Stimulated activated naive B cell treated with anti-CD40 and anti-IgM and Interleukin-4, amounts not matched to agents 10 μg/mL and 1 μg/mL and 100 μg/mL, for 72 hours (primary cell): ENCODE results near the gene PSMD3.
"Not testable (repeated sequence)": the region's sequence is repeated elsewhere in the genome, so short reads cannot be mapped to it uniquely, and the experiment has no call there.

ENCODE experiments used
- ATAC-seq, 2 donors: fragments of 150-1000 bp; cut with Tn5 transposase; replicated peaks; 2 replicates each; pipeline ENCODE4 v1.10.0; 2021; ENCODE audit warnings: moderate library complexity in 1 of 2
- DNase-seq: peaks from one replicate; pipeline ENCODE4 v3.0.0; 2021
- H3K27ac Mint-ChIP-seq: one replicate; pipeline ENCODE4 v1.8.0; 2022; ENCODE audit warnings: mild to moderate bottlenecking, mixed read lengths
- H3K27me3 Mint-ChIP-seq, 2 donors: one replicate each; pipeline ENCODE4 v1.8.0; 2022; ENCODE audit warnings: mixed read lengths in 2 of 2
- H3K36me3 Mint-ChIP-seq, 2 donors: one replicate each; pipeline ENCODE4 v1.8.0; 2022; ENCODE audit warnings: mixed read lengths in 2 of 2, mild to moderate bottlenecking in 1 of 2
- H3K4me1 Mint-ChIP-seq, 2 donors: one replicate each; pipeline ENCODE4 v1.8.0; 2022; ENCODE audit warnings: mixed read lengths in 2 of 2, mild to moderate bottlenecking in 1 of 2
- H3K4me3 Mint-ChIP-seq, 2 donors: one replicate each; pipeline ENCODE4 v1.8.0; 2022; ENCODE audit warnings: mild to moderate bottlenecking in 2 of 2, mixed read lengths in 2 of 2, moderate library complexity in 1 of 2
- H3K9me3 Mint-ChIP-seq, 2 donors: one replicate each; pipeline ENCODE4 v1.8.0; 2022; ENCODE audit warnings: mixed read lengths in 2 of 2, mild to moderate bottlenecking in 1 of 2

Gene PSMD3

GRCh38 chr17:39996800-39997199 lies 16.2 kb downstream of the PSMD3 start:
- Mint-ChIP-seq H3K36me3 (peaks cover 46 to 63% of the 10 kb centered on the region in 2 donors), H3K9me3 (no peaks in the 10 kb centered on the region), H3K27ac (no peak overlapping the region), H3K4me1 (peaks cover 5 to 8% of the 10 kb centered on the region in 2 donors), H3K4me3 (no peak overlapping the region), H3K27me3 (no peaks in the 10 kb centered on the region)
- DNase-seq: no peak
- ATAC-seq: no peak

DNA sequence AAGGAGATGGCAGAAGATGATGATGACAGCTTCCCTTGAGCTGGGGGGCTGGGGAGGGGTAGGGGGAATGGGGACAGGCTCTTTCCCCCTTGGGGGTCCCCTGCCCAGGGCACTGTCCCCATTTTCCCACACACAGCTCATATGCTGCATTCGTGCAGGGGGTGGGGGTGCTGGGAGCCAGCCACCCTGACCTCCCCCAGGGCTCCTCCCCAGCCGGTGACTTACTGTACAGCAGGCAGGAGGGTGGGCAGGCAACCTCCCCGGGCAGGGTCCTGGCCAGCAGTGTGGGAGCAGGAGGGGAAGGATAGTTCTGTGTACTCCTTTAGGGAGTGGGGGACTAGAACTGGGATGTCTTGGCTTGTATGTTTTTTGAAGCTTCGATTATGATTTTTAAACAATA lies 16.9 kb downstream of the PSMD3 start:
- DNase-seq (no peak), ATAC-seq (no peak)
- peak overlapping the region; percentile 42 for H3K27ac Mint-ChIP-seq
- H3K36me3 Mint-ChIP-seq: peaks cover 45 to 58% of the 10 kb centered on the region in 2 donors
- H3K4me1 Mint-ChIP-seq: peaks cover 5 to 7% of the 10 kb centered on the region in 2 donors
- H3K4me3 Mint-ChIP-seq: no peak overlapping the region
- no peaks in the 10 kb centered on the region for H3K9me3 Mint-ChIP-seq
- H3K27me3 Mint-ChIP-seq: no peaks in the 10 kb centered on the region

DNA sequence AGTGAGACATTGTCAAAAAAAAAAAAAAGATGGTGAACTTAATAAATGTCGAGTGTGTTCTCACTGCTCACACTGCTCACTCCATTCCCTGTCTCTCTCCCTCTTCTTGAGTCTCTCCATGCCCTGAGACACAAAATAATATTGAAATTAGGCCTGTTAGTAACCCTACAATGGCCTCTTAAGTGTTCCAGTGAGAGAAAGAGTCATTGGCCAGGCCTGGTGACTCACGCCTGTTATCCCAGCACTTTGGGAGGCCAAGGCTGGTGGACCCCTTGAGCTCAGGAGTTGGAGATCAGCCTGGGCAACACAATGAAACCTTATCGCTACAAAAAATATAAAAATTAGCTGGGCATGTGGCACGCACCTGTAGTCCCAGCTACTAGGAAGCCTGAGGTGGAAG lies 18.5 kb downstream of the PSMD3 start:
- H3K27me3 Mint-ChIP-seq: no peaks in the 10 kb centered on the region
- H3K4me1 Mint-ChIP-seq: peaks cover 0 to 3% of the 10 kb centered on the region in 2 donors
- peaks cover 30 to 42% of the 10 kb centered on the region in 2 donors for H3K36me3 Mint-ChIP-seq
- ATAC-seq (no peak), DNase-seq (no peak)
- no peak overlapping the region for H3K4me3 Mint-ChIP-seq
- no peaks in the 10 kb centered on the region for H3K9me3 Mint-ChIP-seq
- peak overlapping the region; percentile 51 for H3K27ac Mint-ChIP-seq

GRCh38 chr17:40000161-40000560 lies 19.6 kb downstream of the PSMD3 start:
- H3K4me3 Mint-ChIP-seq: no peak overlapping the region
- H3K4me1 Mint-ChIP-seq: peaks cover 0 to 3% of the 10 kb centered on the region in 2 donors
- DNase-seq (no peak), ATAC-seq (no peak)
- H3K27me3 Mint-ChIP-seq: no peaks in the 10 kb centered on the region
- H3K36me3 Mint-ChIP-seq: peaks cover 19 to 31% of the 10 kb centered on the region in 2 donors
- no peak overlapping the region for H3K27ac Mint-ChIP-seq
- no peaks in the 10 kb centered on the region for H3K9me3 Mint-ChIP-seq

GRCh38 chr17:40001335-40001734 lies 20.7 kb downstream of the PSMD3 start:
- H3K4me3 Mint-ChIP-seq, DNase-seq, H3K9me3 Mint-ChIP-seq, ATAC-seq, H3K27me3 Mint-ChIP-seq, H3K27ac Mint-ChIP-seq, H3K4me1 Mint-ChIP-seq: not testable (repeated sequence)
- H3K36me3 Mint-ChIP-seq: peaks cover 11 to 22% of the 10 kb centered on the region in 2 donors

GRCh38 chr17:40004072-40004471 lies 23.5 kb downstream of the PSMD3 start:
- ATAC-seq: no peak
- Mint-ChIP-seq H3K27ac (no peak overlapping the region), H3K36me3 (peaks cover 2 to 3% of the 10 kb centered on the region in 2 donors), H3K4me1 (no peaks in the 10 kb centered on the region), H3K9me3 (no peaks in the 10 kb centered on the region), H3K27me3 (no peaks in the 10 kb centered on the region), H3K4me3 (no peak overlapping the region)
- DNase-seq: no peak

DNA sequence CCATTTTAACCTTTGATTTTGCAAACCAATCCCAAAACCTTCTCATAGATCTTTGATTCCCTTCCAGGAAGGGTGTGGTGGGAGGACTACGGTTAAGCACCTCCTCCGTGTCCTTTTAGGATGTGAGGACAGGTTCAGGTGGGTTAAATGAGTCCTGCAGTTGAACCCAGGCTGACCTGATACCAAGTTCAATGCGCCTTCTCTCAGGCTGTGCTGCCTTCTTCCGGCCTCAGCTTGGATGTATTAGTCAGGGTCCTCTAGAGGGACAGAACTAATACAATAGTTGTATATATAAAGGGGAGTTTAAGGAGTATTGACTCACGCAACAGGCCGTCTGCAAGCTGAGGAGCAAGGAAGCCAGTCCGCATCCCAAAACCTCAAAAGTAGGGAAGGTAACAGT lies 24.1 kb downstream of the PSMD3 start:
- H3K36me3 Mint-ChIP-seq: no peaks in the 10 kb centered on the region

DNA sequence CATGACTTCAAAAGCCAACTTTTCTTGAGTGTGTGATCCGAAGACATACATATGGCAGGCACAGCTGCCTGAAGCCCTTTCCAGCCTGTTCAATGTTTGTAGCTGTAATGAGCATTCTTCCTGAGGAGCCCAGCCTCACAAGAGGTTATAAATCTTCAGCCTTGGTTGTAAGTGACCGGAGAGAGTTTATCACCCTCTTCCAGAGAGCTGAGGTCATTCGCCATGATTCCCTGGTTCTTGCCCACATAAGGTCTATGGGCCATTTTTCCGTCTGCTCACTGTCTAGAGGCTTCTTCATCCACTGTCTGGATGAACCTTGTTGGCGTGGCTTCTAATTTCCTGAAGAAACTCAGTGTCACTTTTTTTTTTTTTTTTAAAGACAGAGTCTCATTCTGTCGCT lies 24.9 kb downstream of the PSMD3 start:
- no peaks in the 10 kb centered on the region for H3K9me3 Mint-ChIP-seq
- H3K36me3 Mint-ChIP-seq: no peaks in the 10 kb centered on the region
- no peaks in the 10 kb centered on the region for H3K4me1 Mint-ChIP-seq
- H3K4me3 Mint-ChIP-seq: no peak overlapping the region
- no peak overlapping the region for H3K27ac Mint-ChIP-seq
- DNase-seq (no peak), ATAC-seq (no peak)
- no peaks in the 10 kb centered on the region for H3K27me3 Mint-ChIP-seq

More for the DNA sequence above, 24.1 kb downstream of the PSMD3 start:
- DNase-seq: no peak
- Mint-ChIP-seq H3K4me1 (no peaks in the 10 kb centered on the region), H3K4me3 (no peak overlapping the region), H3K27ac (no peak overlapping the region), H3K9me3 (no peaks in the 10 kb centered on the region), H3K27me3 (no peaks in the 10 kb centered on the region)
- ATAC-seq: no peak

GRCh38 chr17:40010946-40011500 lies 30.4 kb downstream of the PSMD3 start:
- not testable (repeated sequence) for H3K36me3 Mint-ChIP-seq, H3K4me3 Mint-ChIP-seq, H3K27me3 Mint-ChIP-seq, DNase-seq, ATAC-seq, H3K4me1 Mint-ChIP-seq, H3K27ac Mint-ChIP-seq, H3K9me3 Mint-ChIP-seq

GRCh38 chr17:40012017-40012647 lies 31.5 kb downstream of the PSMD3 start:
- not testable (repeated sequence) for ATAC-seq, DNase-seq, H3K9me3 Mint-ChIP-seq, H3K4me1 Mint-ChIP-seq, H3K4me3 Mint-ChIP-seq, H3K27ac Mint-ChIP-seq, H3K27me3 Mint-ChIP-seq, H3K36me3 Mint-ChIP-seq

GRCh38 chr17:40014375-40014980 lies 33.9 kb downstream of the PSMD3 start:
- Mint-ChIP-seq H3K9me3 (no peaks in the 10 kb centered on the region), H3K4me1 (peaks cover 5 to 7% of the 10 kb centered on the region in 2 donors), H3K27me3 (peaks cover 6 to 7% of the 10 kb centered on the region in 2 donors), H3K27ac (no peak overlapping the region), H3K4me3 (no peak overlapping the region), H3K36me3 (peaks cover 2 to 18% of the 10 kb centered on the region in 2 donors)
- DNase-seq: no peak
- ATAC-seq: no peak

- no peaks in the 10 kb centered on the region for H3K9me3 Mint-ChIP-seq
- no peak within 1 kb of the TSS for H3K4me3 Mint-ChIP-seq
- H3K27me3 Mint-ChIP-seq: peaks cover 6 to 7% of the 10 kb centered on the region in 2 donors
- DNase-seq (no peak), ATAC-seq (no peak)
- H3K27ac Mint-ChIP-seq: peak within 1 kb of the TSS; percentile 42
- H3K4me1 Mint-ChIP-seq: peaks cover 5 to 7% of the 10 kb centered on the region in 2 donors
- H3K36me3 Mint-ChIP-seq: peaks cover 9 to 26% of the 10 kb centered on the region in 2 donors
Observed at GRCh38 chr17:40015005-40015997, 34.7 kb downstream of the PSMD3 start, which contains the start of gene CSF3. CSF3 (plus strand) TSS chr17:40015440; CDS start chr17:40015475, 35 bp downstream.

DNA sequence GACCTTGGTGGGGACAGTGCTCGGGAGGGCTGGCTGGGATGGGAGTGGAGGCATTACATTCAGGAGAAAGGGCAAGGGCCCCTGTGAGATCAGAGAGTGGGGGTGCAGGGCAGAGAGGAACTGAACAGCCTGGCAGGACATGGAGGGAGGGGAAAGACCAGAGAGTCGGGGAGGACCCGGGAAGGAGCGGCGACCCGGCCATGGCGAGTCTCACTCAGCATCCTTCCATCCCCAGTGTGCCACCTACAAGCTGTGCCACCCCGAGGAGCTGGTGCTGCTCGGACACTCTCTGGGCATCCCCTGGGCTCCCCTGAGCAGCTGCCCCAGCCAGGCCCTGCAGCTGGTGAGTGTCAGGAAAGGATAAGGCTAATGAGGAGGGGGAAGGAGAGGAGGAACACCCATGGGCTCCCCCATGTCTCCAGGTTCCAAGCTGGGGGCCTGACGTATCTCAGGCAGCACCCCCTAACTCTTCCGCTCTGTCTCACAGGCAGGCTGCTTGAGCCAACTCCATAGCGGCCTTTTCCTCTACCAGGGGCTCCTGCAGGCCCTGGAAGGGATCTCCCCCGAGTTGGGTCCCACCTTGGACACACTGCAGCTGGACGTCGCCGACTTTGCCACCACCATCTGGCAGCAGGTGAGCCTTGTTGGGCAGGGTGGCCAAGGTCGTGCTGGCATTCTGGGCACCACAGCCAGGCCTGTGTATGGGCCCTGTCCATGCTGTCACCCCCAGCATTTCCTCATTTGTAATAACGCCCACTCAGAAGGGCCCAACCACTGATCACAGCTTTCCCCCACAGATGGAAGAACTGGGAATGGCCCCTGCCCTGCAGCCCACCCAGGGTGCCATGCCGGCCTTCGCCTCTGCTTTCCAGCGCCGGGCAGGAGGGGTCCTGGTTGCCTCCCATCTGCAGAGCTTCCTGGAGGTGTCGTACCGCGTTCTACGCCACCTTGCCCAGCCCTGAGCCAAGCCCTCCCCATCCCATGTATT lies 35.7 kb downstream of the PSMD3 start:
- no peak for DNase-seq
- H3K4me3 Mint-ChIP-seq: no peak overlapping the region
- ATAC-seq: no peak
- peaks cover 5 to 7% of the 10 kb centered on the region in 2 donors for H3K4me1 Mint-ChIP-seq
- H3K27ac Mint-ChIP-seq: peak overlapping the region; percentile 25
- no peaks in the 10 kb centered on the region for H3K9me3 Mint-ChIP-seq
- peaks cover 14 to 32% of the 10 kb centered on the region in 2 donors for H3K36me3 Mint-ChIP-seq
- H3K27me3 Mint-ChIP-seq: peaks cover 6 to 7% of the 10 kb centered on the region in 2 donors
